ENCODE measurements around the gene ENTREP3.
A peak's percentile ranks its signal among the peaks of the same experiment; 100 is the strongest.
"Not testable (repeated sequence)": the region's sequence is repeated elsewhere in the genome, so short reads cannot be mapped to it uniquely, and the experiment has no call there.

The ENTREP3 gene

DNA sequence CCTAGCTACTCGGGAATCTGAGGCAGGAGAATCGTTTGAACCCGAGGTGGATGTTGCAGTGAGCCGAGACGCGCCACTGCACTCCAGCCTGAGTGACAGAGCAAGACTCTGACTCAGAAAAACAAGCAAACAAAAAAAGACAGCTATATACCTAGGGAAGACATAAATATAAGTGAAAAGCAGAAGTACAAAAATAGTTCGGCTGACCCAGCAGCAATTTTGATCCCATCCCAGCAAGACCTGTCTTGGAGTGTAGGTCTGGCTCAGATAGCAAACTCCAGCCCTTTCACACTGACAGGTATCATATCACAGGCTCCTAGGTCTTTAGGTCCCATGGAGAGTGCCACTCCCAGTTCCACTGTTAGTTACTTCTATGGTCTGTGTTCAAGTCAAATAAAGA, 32.2 kb downstream of the ENTREP3 start:
- DNase-seq = no peak

DNA sequence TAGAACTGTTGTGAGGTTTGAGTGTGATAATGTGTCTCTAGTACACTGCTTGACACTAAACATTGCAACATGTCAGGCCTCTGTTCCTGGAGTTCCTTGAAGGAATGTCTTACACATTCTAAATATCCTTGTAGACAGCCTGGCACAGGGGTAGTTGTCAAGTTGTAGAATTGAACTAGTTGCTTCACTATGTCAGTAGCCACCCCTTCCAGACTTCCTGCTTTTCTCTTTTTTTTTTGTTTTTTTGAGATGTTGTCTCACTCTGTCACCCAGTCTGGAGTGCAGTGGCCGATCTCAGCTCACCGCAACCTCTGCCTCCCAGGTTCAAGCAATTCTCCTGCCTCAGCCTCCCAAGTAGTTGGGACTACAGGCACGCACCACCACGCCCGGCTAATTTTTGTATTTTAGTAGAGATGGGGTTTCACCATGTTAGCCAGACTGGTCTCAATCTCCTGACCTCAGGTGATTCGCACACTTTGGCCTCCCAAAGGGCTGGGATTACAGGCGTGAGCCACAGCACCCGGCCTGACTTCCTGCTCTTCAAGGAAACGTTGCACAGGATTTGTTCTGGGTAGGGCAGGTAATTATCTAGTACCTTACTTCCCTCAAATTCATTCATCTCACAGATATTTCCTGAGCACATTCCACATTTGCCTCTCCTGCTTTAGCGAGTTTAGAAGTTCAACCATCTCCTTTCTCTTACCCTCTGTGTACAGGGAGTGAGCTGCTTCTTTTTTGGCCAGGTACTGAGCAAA, 34.9 kb downstream of the ENTREP3 start:
- DNase-seq = not testable (repeated sequence)

DNA sequence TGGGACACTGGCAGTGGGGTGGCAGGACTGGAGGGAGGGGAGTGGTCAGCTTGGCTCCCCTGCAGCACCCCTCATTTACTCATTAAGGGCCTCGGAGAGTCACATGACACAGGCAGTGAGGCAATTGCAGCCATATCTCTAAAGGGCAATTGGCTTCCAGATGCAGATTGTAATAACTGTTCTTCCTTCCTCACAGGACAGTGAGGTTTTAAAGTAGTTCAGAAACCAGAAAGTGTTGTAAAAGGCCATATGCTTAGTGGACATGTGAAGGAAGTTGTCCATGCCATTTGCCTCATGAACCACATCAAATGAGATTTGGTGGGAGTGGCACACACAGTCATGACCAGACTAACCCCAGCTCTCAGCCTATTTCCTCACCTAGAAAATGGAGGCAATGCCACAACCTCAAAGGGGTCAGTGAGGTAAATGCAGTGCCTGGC, 35.7 kb downstream of the ENTREP3 start:
- DNase-seq = no peak

DNA sequence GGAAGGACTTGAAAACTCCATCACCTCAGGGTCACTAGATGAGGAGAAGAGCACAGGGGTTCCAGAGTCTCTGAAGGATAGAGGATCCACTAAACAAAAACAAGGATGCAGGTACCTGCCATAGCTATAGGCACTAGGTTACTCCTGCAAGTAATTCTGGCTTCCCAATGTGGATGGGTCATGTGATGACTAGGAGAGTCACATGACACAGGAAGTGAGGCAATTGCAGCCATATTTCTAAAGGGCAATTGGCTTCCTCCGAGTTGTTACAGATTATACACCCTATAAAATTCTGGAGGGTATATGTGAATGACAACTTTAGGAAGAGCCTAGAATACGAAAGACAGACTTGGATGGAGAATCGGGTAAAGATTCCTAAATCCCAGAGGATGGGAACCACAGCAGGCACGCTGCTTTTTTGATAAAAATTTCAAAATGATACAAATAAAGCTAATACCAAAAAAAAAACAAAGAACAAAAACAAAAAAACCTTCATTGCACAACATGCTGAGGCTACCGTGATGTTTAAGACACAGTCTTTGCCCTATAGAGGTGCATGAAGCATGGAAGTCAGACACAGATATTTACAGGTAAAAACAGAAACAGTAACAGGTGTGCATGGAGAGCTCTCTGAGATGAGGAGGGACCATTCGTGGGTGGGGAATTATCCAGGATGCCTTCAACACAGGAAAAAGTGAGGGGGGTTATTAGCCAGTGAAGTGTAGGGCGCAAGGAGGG, 36.3 kb downstream of the ENTREP3 start:
- DNase-seq = peak; percentile 67

DNA sequence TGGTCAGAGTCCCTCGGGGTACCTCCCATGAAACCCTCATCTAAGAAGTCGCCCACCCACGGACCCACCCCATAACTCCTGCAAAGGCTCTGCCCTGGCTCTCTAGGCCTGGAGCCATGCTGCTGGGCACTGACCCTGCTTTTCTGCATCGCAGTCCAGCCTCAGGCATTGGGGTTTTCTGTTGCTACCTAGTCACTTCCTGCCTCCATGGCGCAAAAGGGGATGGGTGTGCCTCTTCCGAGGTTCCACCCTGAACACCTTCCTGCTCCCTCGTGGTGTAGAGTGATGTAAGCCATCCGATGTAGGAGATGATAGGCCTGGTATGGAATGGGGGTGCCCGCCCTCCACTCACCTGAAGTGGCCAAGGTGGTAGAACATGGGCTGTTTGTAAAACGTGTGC, 40.6 kb downstream of the ENTREP3 start:
- not testable (repeated sequence) for DNase-seq

DNA sequence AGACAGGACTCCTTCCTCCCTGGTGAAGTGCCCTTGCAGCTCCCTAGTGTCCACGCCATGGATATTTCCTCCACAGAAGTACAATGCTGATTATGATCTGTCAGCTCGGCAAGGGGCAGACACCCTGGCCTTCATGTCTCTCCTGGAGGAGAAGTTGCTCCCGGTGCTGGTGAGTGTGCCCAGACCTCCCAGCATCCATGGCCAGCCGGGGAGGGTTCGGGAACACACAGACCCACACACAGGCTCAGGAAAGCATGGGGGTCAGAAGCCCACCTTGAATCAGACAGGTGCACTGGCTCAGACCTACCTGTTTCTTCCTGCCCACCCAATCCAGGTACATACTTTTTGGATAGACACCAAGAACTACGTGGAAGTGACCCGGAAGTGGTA, 43.2 kb downstream of the ENTREP3 start:
- DNase-seq = not testable (repeated sequence)

DNA sequence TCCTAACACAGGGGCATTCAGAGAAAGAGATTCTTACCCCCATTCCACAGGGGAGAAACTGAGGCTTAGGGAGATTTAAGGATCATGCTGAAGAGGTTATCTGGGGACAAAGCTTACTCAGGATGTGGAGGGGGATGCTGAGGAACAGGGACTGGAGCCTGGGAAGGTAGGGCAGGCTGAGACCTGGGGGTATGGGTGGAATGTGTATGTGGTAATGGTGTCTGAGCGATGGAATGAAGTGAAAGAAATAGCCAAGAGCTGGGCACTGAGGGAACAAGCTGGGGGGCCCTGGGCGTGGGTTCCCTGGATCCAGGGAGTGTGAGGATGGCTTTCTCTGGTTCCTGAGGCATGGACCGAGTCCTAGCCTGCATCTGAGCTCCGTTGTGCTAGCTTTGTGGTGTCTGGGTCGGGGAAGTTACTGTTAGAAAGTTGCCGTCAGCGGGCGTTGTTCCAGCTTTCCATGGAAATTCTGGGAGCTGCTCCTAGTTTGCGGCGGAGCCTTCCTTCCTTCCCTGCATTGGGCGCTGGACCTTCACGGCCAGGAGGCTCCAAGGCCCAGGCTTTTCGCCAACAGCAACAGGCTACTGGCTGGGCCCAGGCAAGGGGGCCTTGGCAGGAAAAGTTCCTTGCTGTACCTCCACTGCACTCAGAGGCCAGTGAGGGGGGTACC, 43.8 kb downstream of the ENTREP3 start:
- DNase-seq = not testable (repeated sequence)

DNA sequence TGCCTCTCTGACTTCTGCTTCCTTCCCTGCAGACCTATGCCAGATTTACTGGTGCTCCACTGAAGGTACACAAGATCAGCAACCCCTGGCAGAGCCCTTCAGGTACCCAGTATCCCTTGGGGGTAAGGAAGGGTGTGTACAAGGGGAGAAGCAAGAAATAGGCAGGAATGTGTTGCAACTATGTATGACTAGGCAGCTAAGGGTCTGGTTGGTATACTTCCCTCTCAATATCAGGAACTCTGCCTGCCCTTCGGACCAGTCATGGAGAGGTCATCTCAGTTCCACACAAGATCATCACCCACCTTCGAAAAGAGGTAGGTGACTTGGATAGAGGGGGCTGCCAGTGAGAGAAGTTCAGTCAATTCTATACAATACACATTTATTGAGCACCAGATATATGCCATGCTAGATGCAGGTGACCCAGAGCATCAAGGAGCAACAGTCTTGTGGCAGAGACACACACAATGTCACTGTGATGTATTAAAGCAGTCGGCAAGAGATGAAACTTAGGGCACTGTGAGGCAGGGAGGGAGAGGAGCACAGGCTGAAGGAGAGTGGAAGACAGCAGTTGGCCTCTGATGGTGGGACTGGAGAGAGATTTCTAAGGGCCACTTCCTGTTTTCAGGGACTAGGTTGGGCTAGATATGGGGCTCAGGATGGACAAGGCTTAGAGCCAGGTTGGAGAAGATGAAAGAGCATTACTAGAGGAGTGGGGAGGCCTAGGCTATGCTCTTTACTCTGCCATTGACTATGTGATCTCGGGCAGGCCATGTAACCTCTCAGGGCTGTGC, 44.8 kb downstream of the ENTREP3 start:
- no peak for DNase-seq

DNA sequence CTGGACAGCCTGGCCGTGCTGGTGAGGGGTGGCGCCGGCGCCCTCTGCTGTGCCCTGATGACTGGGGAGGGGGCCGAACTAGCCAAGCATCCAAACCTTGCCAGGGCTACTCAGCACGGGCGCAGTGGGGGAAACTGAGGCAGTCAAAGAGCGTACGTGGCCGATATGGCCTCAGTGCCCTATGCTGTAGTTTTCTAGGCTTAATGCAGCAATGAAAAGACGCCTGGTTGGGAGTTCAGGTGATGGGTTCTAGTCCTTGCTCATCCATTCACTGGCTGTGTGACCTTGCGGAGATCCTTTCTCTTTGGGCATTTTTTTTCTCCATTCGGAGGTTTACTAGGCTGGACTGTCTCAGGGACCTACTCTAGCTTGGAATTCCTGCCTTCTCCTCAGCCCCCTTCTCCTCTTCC, 46.0 kb downstream of the ENTREP3 start:
- DNase-seq = no peak

DNA sequence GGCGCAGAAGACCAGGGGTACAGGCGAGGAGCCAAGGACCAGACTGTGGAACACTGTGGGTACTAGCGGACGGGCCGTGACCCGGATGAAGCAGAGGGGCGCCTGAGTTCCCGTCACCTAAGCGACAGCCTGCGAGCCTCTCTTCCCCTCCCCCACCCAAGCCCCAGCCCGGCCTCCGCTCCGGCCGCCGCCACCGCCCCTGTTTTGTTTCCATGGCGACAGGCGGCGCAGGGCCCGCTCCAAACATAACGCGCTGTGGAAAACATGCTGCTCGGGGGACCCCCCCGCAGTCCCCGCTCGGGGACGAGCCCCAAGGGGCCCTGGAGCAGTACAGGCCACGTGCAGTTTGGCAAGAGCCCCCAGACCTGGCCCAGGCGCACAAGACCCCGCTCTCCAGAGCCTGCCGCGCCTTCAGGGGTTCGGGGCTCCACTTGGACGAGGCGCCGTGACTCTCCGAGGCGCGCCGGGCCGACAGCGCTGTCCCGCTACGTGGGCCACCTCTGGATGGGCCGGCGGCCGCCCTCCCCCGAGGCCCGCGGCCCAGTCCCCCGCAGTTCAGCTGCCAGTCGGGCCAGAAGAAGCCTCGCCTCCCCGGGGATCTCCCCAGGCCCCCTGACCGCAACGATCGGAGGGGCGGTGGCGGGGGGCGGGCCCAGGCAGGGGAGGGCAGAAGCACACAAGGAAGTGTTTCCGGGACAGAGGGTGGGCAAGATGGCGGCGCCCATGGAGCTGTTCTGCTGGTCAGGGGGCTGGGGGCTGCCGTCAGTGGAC, 46.6 kb downstream of the ENTREP3 start, which contains the start of gene MTX1:
MTX1 (plus strand) TSS at position 155 of the 771 bp plus-strand sequence; CDS start at position 265, 110 bp downstream.
- DNase-seq = peak; percentile 94

DNA sequence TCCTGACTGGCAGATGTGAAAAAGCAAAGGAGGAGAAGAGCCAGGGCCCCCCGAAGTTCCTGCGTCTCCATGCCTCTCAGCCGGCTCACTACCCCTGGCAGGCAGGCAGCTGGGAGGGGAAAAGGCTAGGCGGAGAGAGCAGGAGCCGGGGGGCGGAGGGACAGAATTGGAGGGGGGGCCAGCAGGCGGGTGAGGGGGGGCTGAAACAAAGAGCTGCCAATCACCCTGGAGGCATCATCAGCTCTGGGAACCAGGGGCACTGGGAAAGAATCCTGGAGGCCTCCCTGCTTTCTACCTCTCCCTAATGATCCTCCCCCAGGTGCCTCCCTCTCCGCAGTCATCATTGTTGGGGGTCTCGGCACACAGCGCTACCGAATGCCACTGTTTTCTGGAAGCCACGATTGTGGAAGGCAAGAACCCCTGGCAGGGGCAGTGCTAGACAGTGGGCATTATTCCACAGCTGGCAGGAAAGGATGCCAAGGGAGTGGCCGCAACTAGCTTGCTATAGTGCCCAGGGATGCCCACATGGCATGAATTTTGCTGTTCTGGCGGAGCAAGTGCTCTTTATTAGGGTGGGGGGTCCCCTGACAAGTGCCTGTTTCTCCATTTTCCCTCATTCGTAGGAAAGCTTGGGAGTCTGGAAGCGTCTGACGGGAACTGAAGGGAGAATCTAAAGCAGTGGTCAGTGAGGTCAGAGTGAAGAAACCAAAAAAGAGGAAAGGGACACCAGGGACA, 47.3 kb downstream of the ENTREP3 start, which contains the start of gene THBS3:
THBS3 (minus strand) TSS at position 92 of the 735 bp plus-strand sequence; CDS start at position 71, 21 bp downstream.
- DNase-seq = peak; percentile 74

DNA sequence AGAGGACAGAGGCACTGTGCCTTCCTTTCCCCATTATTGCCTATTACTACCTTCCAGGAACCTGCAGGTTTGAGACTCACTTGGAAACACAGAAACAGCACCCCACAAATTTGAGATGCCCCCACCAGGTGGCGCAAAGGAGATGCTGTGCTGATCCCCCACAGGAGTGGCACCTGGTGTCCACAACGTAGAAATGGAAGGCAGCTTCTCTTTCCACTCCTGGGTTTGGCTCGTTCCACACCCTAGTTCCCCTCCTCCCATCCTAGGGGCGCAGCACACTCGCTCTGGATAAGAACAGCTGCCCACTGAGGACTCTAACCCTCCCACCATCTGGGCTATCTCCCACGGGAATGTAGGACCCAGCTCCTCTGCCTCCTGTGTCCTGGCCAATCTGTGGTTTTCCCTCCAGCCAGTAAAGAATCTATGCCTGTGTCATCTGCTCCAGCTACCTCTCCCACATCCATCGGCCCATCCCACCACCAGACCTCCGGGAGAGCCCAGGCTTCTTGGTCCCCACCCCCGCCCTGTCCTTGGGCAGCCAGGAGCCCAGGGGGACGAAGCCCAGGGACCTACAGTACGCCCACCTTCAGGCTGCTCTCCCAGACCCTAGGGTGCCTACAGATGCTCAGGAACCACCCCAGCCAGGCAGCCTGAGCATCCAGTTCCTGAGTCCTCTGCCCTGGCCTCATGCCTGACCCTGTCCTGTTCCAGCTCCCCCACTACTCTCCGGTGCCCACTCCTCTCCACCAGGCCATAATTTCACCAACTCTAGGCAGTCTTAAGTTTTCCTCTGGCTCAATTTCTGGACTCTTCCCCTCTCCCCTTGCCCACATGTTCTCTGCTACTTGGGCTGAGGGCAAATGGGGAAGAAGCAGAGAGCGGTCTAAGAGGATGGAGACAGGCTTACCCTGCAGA, 48.1 kb downstream of the ENTREP3 start:
- DNase-seq = peak; percentile 71

DNA sequence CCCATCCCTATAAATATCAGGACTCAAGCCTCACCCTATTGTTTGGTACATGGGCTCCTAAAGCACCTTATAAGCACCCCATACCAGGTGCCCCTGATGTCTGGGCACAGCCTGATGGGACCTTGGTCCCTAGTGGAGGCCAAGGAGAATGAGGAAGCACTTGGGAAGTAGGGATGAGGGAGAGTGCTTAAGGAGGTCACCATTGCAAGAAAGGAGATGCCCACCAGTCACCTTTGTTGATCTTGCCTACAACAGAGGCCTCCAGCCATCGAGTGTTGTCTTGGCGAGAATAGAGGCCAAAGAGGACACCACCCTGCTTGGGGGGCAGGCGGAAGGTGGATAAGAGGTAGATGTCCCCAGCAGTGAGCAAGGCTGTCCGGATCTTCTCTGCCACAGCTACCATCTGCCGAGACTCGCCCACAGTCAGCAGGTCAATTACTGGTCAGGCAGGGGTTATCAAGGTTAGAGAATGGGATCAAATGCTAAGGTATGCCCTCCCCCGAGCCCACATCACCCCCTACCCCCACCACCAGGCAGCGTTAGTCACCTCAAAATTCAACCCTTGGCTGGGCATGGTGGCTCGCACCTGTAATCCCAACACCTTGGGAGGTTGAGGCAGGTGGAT, 49.2 kb downstream of the ENTREP3 start:
- DNase-seq = no peak

DNA sequence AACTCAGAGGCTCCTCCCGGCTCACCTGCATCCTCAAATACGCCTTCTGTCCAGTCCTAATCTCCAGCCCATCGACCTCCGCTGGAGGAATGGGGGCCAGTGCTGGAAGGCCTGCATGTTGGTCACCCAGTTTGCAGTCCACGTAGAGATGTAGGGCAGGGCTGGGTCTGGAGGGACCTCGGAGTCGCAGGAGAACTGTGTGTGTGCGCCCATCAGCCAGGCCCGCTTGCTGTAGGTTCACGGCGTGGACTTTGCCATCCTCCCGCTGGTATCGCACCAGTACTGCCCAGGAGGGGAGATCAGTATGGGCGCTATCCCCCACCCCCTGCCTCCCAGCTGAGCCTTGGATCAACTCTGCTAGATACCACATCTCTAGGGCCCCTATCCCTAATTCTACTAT, 50.2 kb downstream of the ENTREP3 start:
- DNase-seq = no peak

DNA sequence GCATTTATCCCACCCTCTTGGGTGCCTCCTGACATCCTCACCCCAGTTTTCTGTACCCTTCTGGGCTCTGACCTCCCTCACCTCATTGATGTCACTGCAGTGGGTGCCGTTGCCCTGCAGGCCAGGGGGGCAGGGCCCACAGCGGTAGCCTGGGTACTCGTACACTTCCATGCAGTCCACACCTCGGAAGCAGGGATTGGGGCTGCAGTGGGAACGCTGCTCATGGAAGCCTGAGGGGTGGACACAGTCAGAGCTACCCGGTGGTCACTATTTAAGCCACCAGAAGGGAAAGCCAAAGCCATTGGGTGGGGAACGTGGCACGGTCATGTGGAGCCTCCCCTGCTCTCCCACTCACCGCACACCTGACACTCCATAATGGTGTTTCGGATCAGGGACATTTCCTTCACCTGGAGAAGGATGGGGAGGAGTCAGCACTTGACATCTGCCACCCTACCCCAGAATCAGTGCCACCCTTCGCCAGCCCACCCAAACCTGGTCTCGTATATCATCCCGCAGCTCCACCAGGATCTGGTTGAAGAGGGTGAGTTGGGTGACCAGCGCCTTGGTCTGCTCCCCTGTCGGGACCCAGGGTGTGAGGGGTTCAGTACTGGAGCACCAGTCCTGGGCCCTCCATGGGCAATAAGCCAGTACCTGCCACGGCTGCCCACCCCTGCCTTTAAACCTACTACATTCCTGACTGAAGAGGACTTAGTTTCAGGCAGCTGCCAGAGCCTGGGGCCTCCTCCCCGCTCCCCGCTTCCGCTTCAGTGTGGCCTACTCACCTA, 52.4 kb downstream of the ENTREP3 start:
- DNase-seq = no peak

DNA sequence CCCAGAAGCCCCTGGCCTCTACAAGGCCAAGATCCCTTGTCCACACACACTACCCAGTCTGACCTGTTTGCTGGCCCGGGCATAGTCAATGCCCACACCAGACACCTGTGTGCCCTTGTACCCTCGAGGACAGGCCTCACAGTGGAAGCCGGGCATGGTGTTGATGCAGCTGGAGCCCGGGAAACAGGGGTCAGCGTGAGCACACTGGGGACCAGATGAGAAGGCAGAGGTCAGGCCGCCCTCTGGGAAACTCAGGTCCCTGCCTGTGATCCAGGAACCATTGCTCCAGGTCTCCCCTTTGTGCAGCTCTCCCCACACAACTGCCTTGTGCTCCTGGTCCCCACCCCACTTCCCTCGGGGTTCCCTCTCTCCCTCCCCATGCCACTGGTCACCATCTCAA, 53.1 kb downstream of the ENTREP3 start:
- no peak for DNase-seq

DNA sequence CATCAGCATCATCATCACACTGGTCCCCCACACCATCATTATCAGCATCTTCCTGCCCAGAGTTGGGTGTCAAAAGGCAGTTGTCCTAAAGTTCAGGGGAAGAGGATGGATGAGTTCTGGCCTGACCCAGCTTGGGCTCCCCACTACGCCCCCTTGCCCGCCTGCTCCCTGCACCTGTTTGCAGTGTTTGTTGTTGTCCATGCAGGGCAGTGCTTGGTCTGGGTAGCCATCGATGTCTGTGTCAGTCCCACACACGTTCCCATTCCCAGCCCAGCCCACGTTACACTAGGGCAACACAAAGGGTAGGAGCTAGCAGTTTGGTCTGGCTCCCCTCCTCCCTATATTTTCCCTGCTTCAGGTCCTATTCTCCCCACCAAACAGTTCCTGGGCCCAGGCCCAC, 54.4 kb downstream of the ENTREP3 start:
- no peak for DNase-seq

DNA sequence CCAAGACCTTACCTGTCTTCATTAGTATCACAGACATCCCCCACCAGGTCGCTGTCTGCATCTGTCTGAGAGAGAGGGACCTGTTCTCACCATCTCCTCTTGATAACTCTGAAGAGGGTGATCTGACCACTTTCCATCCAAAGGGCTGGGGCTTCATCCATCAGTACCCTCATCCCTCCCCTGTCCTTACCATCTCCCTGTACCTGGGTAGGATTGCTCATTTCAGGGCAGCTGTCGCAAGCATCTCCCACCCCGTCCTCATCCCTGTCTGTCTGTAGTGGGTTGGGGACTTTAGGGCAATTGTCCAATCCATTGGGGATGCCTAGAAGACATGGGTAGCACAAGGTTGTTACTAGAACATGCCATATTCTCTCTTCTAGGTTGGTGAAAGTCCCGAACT, 55.5 kb downstream of the ENTREP3 start:
- no peak for DNase-seq

Data from right kidney (tissue), 1 donor.